OCI-LY1 (cell line): ENCODE data around the gene GRPR.

Experiments
- H2AFZ ChIP-seq: fragments of 200-600 bp; sonication (generic), shearing (Covaris generic); 2 replicates; pipeline ENCODE4 v1.6.0; 2014; ENCODE audit warnings: antibody characterized with exemption, mild to moderate bottlenecking, low read length
- H3F3A ChIP-seq: fragments of 200-600 bp; sonication (generic), shearing (Covaris generic); 2 replicates; pipeline ENCODE4 v1.6.0; 2014; ENCODE audit warnings: mild to moderate bottlenecking, antibody characterized with exemption, low read length, moderate library complexity; ENCODE audit not compliant: insufficient read depth
- H3K27ac ChIP-seq: fragments of 200-600 bp; sonication (generic); 2 replicates; pipeline ENCODE4 v1.5.1; 2014; ENCODE audit warnings: low read length, mixed run types, mild to moderate bottlenecking, low read depth; ENCODE audit not compliant: poor library complexity, severe bottlenecking
- H3K27me3 ChIP-seq: fragments of 200-600 bp; sonication (generic); 2 replicates; pipeline ENCODE4 v1.6.0; 2014; ENCODE audit warnings: antibody characterized with exemption, mild to moderate bottlenecking, low read length, moderate library complexity; ENCODE audit not compliant: insufficient read depth
- H3K36me3 ChIP-seq: fragments of 200-600 bp; sonication (generic); 2 replicates; pipeline ENCODE4 v1.6.1; 2014; ENCODE audit warnings: mild to moderate bottlenecking, antibody characterized with exemption, low read length, moderate library complexity, mixed read lengths; ENCODE audit not compliant: insufficient read depth
- H3K4me1 ChIP-seq: fragments of 200-600 bp; sonication (generic); 2 replicates; pipeline ENCODE4 v1.5.1; 2014; ENCODE audit warnings: mild to moderate bottlenecking, low read length, moderate library complexity; ENCODE audit not compliant: insufficient read depth, severe bottlenecking
- H3K4me2 ChIP-seq: fragments of 200-600 bp; sonication (generic), shearing (Covaris generic); 2 replicates; pipeline ENCODE4 v1.6.1; 2014; ENCODE audit warnings: low read length
- H3K4me3 ChIP-seq: fragments of 200-600 bp; sonication (generic); 2 replicates; pipeline ENCODE4 v1.5.1; 2014; ENCODE audit warnings: low read length, low read depth, mild to moderate bottlenecking, mixed read lengths; ENCODE audit not compliant: poor library complexity, severe bottlenecking
- H3K79me2 ChIP-seq: fragments of 200-600 bp; shearing (Covaris generic); 2 replicates; pipeline ENCODE4 v1.6.1; 2016; ENCODE audit warnings: mixed run types, low read length, mixed read lengths; ENCODE audit not compliant: insufficient read depth
- H3K9ac ChIP-seq: fragments of 200-600 bp; sonication (generic), shearing (Covaris generic); 2 replicates; pipeline ENCODE4 v1.6.1; 2014; ENCODE audit warnings: mild to moderate bottlenecking, low read length, mixed read lengths
- H3K9me2 ChIP-seq: fragments of 200-600 bp; sonication (generic), shearing (Covaris generic); 2 replicates; pipeline ENCODE4 v1.6.1; 2014; ENCODE audit warnings: low read depth, mild to moderate bottlenecking, low read length, mixed read lengths
- H3K9me3 ChIP-seq: fragments of 200-600 bp; shearing (Covaris generic); 2 replicates; pipeline ENCODE4 v1.6.1; 2014; ENCODE audit warnings: low read length, mixed read lengths
- H4K20me1 ChIP-seq: fragments of 200-600 bp; sonication (generic), shearing (Covaris generic); 2 replicates; pipeline ENCODE4 v1.6.0; 2016; ENCODE audit warnings: mild to moderate bottlenecking, low read length; ENCODE audit not compliant: insufficient read depth
- CTCF ChIP-seq: fragments of 200-600 bp; sonication (generic), shearing (Covaris generic); IDR thresholded peaks from 2 replicates; pipeline ENCODE4 v1.5.1; 2017; ENCODE audit warnings: mild to moderate bottlenecking, antibody characterized with exemption, low read length, moderate library complexity, mixed read lengths
- EZH2 ChIP-seq: fragments of 200-600 bp; sonication (generic), shearing (Covaris generic); IDR thresholded peaks from 2 replicates; pipeline ENCODE4 v1.8.0; 2017; ENCODE audit warnings: borderline replicate concordance, mixed run types, mild to moderate bottlenecking, antibody characterized with exemption, low read length, moderate library complexity, mixed read lengths

The GRPR gene

GRCh38 chrX:16187024-16187760 is 63.8 kb downstream of the GRPR start:
- Histone ChIP-seq H4K20me1 (no peaks in the 10 kb centered on the region), H3K36me3 (no peaks in the 10 kb centered on the region), H3K4me2 (no peak overlapping the region), H3K9me3 (no peaks in the 10 kb centered on the region), H3K79me2 (no peaks in the 10 kb centered on the region), H3K27ac (no peak overlapping the region), H3K4me1 (no peaks in the 10 kb centered on the region), H3K27me3 (no peaks in the 10 kb centered on the region), H3K4me3 (no peak overlapping the region), H2AFZ (no peak overlapping the region), H3K9ac (no peak overlapping the region), H3K9me2 (no peaks in the 10 kb centered on the region), H3F3A (no peaks in the 10 kb centered on the region)
- no peak for TF ChIP-seq EZH2

DNA sequence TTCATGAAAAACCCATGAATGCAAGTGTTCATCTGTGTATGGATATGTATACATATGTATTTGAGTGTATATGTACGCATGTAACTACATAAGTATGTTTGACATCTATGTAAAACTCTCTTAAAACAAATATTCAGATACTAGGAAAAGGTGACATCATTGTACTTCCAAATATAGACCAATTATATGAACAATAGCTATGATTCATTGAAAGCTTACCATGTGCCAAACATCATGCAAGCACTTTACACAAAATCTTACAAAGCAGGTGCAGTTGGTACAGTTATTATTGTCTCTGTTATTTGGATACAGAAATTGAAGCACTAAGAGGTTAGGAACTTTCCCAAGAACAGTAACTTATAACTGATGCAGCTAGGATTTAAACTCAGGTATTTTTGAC is 65.3 kb downstream of the GRPR start:
- no peaks in the 10 kb centered on the region for H4K20me1 ChIP-seq
- H3K27ac ChIP-seq: no peak overlapping the region
- no peak overlapping the region for H3K9ac ChIP-seq
- H3K27me3 ChIP-seq: no peaks in the 10 kb centered on the region
- H3K9me3 ChIP-seq: no peaks in the 10 kb centered on the region
- no peaks in the 10 kb centered on the region for H3K79me2 ChIP-seq
- no peak for TF ChIP-seq EZH2
- TF ChIP-seq CTCF: no peak
- no peak overlapping the region for H3K4me3 ChIP-seq
- no peaks in the 10 kb centered on the region for H3K4me1 ChIP-seq
- H3K4me2 ChIP-seq: no peak overlapping the region
- H3K9me2 ChIP-seq: no peaks in the 10 kb centered on the region
- no peak overlapping the region for H2AFZ ChIP-seq
- no peaks in the 10 kb centered on the region for H3K36me3 ChIP-seq
- H3F3A ChIP-seq: no peaks in the 10 kb centered on the region

DNA sequence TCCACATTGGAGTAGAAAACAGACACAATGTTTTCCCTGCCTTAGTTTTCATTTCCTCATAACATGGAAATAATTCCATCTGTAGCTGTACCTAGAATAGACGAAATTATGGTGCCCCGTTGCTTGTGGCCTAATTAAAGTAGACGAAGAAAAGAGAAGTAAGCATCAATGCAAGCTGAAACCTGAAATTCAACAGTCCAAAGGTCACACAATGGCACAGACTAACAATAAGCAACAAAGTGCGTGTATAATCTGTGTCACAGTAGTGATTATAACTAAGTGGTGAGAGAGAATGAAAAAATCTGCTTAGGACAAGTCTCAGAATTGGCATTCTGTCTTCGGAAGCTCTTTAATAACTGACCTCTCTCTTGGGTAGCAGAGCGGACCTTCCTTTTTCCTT is 68.2 kb downstream of the GRPR start:
- no peaks in the 10 kb centered on the region for H3F3A ChIP-seq

More for the DNA sequence above, 68.2 kb downstream of the GRPR start:
- Histone ChIP-seq H3K36me3 (no peaks in the 10 kb centered on the region), H3K9ac (no peak overlapping the region), H3K4me2 (no peak overlapping the region), H4K20me1 (no peaks in the 10 kb centered on the region), H2AFZ (no peak overlapping the region), H3K27me3 (no peaks in the 10 kb centered on the region), H3K4me1 (no peaks in the 10 kb centered on the region), H3K27ac (no peak overlapping the region), H3K9me2 (no peaks in the 10 kb centered on the region), H3K9me3 (no peaks in the 10 kb centered on the region), H3K79me2 (no peaks in the 10 kb centered on the region), H3K4me3 (no peak overlapping the region)
- no peak for TF ChIP-seq CTCF
- no peak for TF ChIP-seq EZH2
